DND-41 (cell line): ENCODE data around the gene TWIST2.

Source experiments
- ATAC-seq: fragments of 200-7000 bp; cut with Tn5 transposase; 3 replicates; pipeline ENCODE4 v1.9.1; 2021; ENCODE audit warnings: low read depth; ENCODE audit not compliant: insufficient read depth
- DNase-seq: peaks from one replicate; pipeline ENCODE4 v3.0.0-alpha.2; 2020
- H2AFZ ChIP-seq: 2 replicates; pipeline ENCODE4 v1.6.0; 2012; ENCODE audit warnings: low read depth, low read length
- H3K27ac ChIP-seq: 2 replicates; pipeline ENCODE4 v1.5.1; 2012; ENCODE audit warnings: low read length, inconsistent platforms
- H3K27me3 ChIP-seq: fragments of 200-600 bp; sonication (generic); 2 replicates; pipeline ENCODE4 v1.6.0; 2012; ENCODE audit warnings: low read length, mild to moderate bottlenecking, inconsistent platforms; ENCODE audit not compliant: insufficient read depth, poor library complexity
- H3K36me3 ChIP-seq: 2 replicates; pipeline ENCODE4 v1.5.1; 2012; ENCODE audit warnings: low read length, inconsistent platforms; ENCODE audit not compliant: insufficient read depth
- H3K4me1 ChIP-seq: 2 replicates; pipeline ENCODE4 v1.5.1; 2012; ENCODE audit warnings: mild to moderate bottlenecking, low read length; ENCODE audit not compliant: insufficient read depth
- H3K4me2 ChIP-seq: 2 replicates; pipeline ENCODE4 v1.6.0; 2012; ENCODE audit warnings: mild to moderate bottlenecking, moderate library complexity, low read length, inconsistent platforms; ENCODE audit not compliant: insufficient read depth
- H3K4me3 ChIP-seq, 2 experiments: fragments of 200-600 bp in 1 of 2; shearing (Covaris generic) in 1 of 2; 2 replicates each; pipeline ENCODE4 v1.5.1; 2012 to 2016; ENCODE audit warnings: inconsistent platforms in 2 of 2, low read length in 2 of 2, mild to moderate bottlenecking in 2 of 2, low read depth in 1 of 2, moderate library complexity in 1 of 2
- H3K79me2 ChIP-seq: 2 replicates; pipeline ENCODE4 v1.6.0; 2012; ENCODE audit warnings: low read length, inconsistent platforms; ENCODE audit not compliant: insufficient read depth
- H3K9ac ChIP-seq: 2 replicates; pipeline ENCODE4 v1.6.0; 2012; ENCODE audit warnings: low read depth, mild to moderate bottlenecking, inconsistent platforms, low read length, moderate library complexity
- H3K9me3 ChIP-seq: 2 replicates; pipeline ENCODE4 v1.5.1; 2012; ENCODE audit warnings: low read length, moderate library complexity, mild to moderate bottlenecking, inconsistent platforms; ENCODE audit not compliant: insufficient read depth, severe bottlenecking
- H4K20me1 ChIP-seq: 2 replicates; pipeline ENCODE4 v1.6.0; 2012; ENCODE audit warnings: low read length; ENCODE audit not compliant: insufficient read depth
- CTCF ChIP-seq: IDR thresholded peaks from 2 replicates; pipeline ENCODE4 v1.5.1; 2012; ENCODE audit warnings: borderline replicate concordance, low read length, moderate library complexity, mild to moderate bottlenecking; ENCODE audit not compliant: poor library complexity, severe bottlenecking; ENCODE audit errors: extremely low read depth
- EZH2 ChIP-seq: IDR thresholded peaks from 3 replicates; pipeline ENCODE4 v1.6.1; 2012; ENCODE audit warnings: borderline replicate concordance, low read depth, mild to moderate bottlenecking, moderate library complexity, low read length, inconsistent platforms; ENCODE audit not compliant: severe bottlenecking

TWIST2 gene

GRCh38 chr2:238950551-238950950 lies 102.7 kb downstream of the TWIST2 start:
- no peaks in the 10 kb centered on the region for H3K4me1 ChIP-seq
- H3K36me3 ChIP-seq = no peaks in the 10 kb centered on the region
- ATAC-seq (no peak), DNase-seq (no peak)
- peaks cover 3% of the 10 kb centered on the region for H3K27me3 ChIP-seq
- no peak overlapping the region for H3K27ac ChIP-seq
- no peaks in the 10 kb centered on the region for H4K20me1 ChIP-seq
- H2AFZ ChIP-seq = no peak overlapping the region
- no peak overlapping the region for H3K4me2 ChIP-seq
- H3K4me3 ChIP-seq = no peak overlapping the region
- TF ChIP-seq CTCF (no peak), EZH2 (no peak)
- H3K9me3 ChIP-seq = peaks cover 9% of the 10 kb centered on the region
- H3K79me2 ChIP-seq = no peaks in the 10 kb centered on the region
- H3K9ac ChIP-seq = no peak overlapping the region

- no peak overlapping the region for H2AFZ ChIP-seq
- peaks cover 6% of the 10 kb centered on the region for H3K27me3 ChIP-seq
- ATAC-seq (no peak), DNase-seq (no peak)
- no peak overlapping the region for H3K4me3 ChIP-seq
- H3K27ac ChIP-seq = no peak overlapping the region
- no peaks in the 10 kb centered on the region for H3K4me1 ChIP-seq
- no peak overlapping the region for H3K4me2 ChIP-seq
- H3K79me2 ChIP-seq = no peaks in the 10 kb centered on the region
- H4K20me1 ChIP-seq = 0 out of 2 replicates have a peak, but pooled peaks cover 2% of the 10 kb centered on the region
- no peak overlapping the region for H3K9ac ChIP-seq
- no peaks in the 10 kb centered on the region for H3K9me3 ChIP-seq
- no peaks in the 10 kb centered on the region for H3K36me3 ChIP-seq
- TF ChIP-seq EZH2 = no peak
- TF ChIP-seq CTCF = no peak
Measured at GRCh38 chr2:238952261-238952919, 104.5 kb downstream of the TWIST2 start.

GRCh38 chr2:238954841-238955591 lies 107.1 kb downstream of the TWIST2 start:
- DNase-seq (no peak), ATAC-seq (no peak)
- H3K9me3 ChIP-seq = no peaks in the 10 kb centered on the region
- no peak overlapping the region for H3K4me2 ChIP-seq
- H2AFZ ChIP-seq = no peak overlapping the region
- H3K4me3 ChIP-seq = no peak overlapping the region
- no peaks in the 10 kb centered on the region for H3K36me3 ChIP-seq
- no peak overlapping the region for H3K9ac ChIP-seq
- H3K27ac ChIP-seq = no peak overlapping the region
- H4K20me1 ChIP-seq = 0 out of 2 replicates have a peak, but pooled peaks cover 2% of the 10 kb centered on the region
- peaks cover 3% of the 10 kb centered on the region for H3K27me3 ChIP-seq
- no peaks in the 10 kb centered on the region for H3K4me1 ChIP-seq
- TF ChIP-seq CTCF = no peak
- H3K79me2 ChIP-seq = no peaks in the 10 kb centered on the region
